HepG2 (cell line): ENCODE results near the gene RICTOR.

ENCODE experiments used
- CREM ChIP-seq, 2 experiments: sonication (generic) in 1 of 2; formaldehyde crosslinking in 1 of 2; IDR thresholded peaks; 2 replicates each; pipeline versions ENCODE4 v1.4.0 to v1.6.1; 2016 to 2020; ENCODE audit warnings: antibody characterized with exemption in 1 of 2, mild to moderate bottlenecking in 1 of 2, missing genetic modification reagents in 1 of 2
- EZH2 ChIP-seq: conservative IDR thresholded peaks from 2 replicates; pipeline ENCODE4 v1.6.1; 2012; ENCODE audit warnings: mild to moderate bottlenecking, low read depth, low read length, moderate library complexity
- POLR2AphosphoS2 ChIP-seq: IDR thresholded peaks from 2 replicates; pipeline ENCODE4 v1.6.1; 2011; ENCODE audit warnings: low read depth, low read length, improper control_type of control experiment
- ZNF709 ChIP-seq: sonication (generic); formaldehyde crosslinking; IDR thresholded peaks from 2 replicates; pipeline ENCODE4 v1.5.0; 2020; ENCODE audit warnings: mild to moderate bottlenecking, missing genetic modification reagents

DNA sequence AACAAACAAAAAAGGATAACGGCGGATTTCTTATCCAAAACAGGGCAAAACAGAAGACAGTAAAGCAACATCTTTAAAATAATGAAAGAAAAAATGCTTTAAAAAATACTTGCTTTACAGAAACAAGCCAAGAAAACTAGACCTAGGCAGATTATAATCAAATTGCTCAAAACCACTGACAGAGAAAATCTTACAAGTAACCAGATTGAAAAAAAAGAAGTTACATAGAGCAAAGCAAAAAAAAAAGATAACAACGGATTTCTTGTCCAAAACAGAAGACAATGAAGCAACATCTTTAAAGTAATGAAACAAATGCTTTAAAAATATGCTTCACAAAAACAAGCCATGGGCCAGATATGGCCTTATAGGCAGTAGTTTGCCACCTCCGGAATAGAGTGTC lies 51.1 kb downstream of the RICTOR start:
- TF ChIP-seq ZNF709 (no peak), EZH2 (no peak), CREM (IDR thresholded peaks at IDR 0.05) (no peak), CREM (CRISPR knock-in tag; IDR thresholded peaks at IDR 0.05) (no peak), POLR2AphosphoS2 (no peak)
